ENCODE measurements around the gene ABLIM3.
A peak's percentile ranks its signal among the peaks of the same experiment; 100 is the strongest.
"Not testable (repeated sequence)": the region's sequence is repeated elsewhere in the genome, so short reads cannot be mapped to it uniquely, and the experiment has no call there.

The ABLIM3 gene

DNA sequence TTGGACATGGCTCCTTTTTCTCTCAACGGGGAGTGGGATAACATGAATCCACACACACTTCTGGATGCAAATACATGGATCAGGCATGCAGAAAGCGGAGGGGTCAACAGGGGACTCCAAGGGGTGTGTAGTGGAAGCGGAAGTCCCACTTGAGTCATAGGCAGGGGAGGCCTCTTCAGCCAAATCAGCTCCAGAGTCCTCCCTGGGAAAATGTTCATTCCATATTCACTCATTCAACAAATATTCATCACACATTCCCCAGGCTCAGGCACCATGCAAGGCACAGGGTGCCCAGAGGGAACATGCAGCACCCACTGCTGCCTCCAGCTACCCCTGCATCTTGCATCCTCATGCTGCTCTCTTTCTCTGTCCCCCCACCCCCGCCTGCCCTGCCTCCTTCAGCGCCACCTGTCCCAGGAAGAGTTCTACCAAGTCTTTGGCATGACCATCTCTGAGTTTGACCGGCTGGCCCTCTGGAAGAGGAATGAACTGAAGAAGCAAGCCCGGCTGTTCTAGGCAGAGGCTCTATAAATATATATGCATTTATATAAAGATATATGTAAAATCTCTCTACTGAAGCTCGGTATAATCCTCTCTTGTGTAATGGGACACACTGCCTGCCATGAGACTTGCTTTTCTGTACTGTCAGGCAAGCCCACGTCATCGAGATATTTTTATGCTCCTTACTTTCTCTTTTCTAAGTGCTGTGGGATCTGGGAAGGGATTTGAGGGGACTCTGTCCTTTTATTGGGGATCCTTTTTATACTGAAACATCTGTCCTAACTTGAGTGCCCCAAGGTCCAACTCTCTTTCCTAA is 116.8 kb downstream of the ABLIM3 start:
- DNase-seq (ENCODE audit: low spot score): no peak

- DNase-seq (ENCODE audit: low spot score): no peak
Observed at GRCh38 chr5:149260761-149261160, 119.5 kb downstream of the ABLIM3 start.

DNA sequence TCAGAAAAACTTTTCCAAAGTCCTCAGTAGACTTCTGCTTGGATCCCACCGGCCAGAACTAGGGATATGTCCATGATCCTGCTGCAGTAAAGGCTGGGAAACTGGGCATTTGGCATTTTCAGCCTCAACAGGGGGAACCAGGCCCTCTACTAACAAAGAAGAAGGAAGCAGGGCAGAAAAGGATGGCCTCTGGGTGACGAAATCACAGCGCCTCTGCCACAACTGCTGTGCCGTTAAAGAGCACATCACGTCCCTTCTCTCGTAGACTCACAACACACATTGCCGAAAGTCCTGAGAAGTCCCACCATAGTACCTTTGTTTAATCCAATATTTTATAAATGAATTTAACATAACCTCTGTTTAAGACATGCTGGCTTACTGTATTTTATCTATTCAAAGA is 120.0 kb downstream of the ABLIM3 start:
- no peak for DNase-seq (ENCODE audit: low spot score)

GRCh38 chr5:149262315-149262714 is 121.0 kb downstream of the ABLIM3 start:
- DNase-seq (ENCODE audit: low spot score): no peak

- DNase-seq (ENCODE audit: low spot score): peak; percentile 52
Observed at GRCh38 chr5:149264439-149265067, 123.3 kb downstream of the ABLIM3 start.

GRCh38 chr5:149265068-149265465 is 123.8 kb downstream of the ABLIM3 start:
- no peak for DNase-seq (ENCODE audit: low spot score)

DNA sequence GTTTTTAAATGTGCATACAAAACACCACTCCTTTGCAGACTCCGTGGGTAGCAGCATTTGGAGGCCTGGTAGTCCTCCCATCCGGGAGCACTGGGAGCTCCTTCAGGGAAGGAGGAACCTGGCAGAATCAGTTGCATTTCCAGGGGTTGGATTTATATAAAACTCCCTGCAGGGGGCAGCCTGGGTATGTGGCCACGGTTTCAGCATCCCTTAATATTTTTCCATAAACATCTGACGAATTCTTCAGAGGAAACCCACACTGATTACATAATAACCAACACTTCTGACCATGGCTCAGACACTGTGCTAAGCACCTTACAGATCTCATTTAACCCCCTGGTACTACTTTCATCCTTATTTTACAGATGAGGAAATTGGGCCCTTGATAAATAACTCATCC is 124.3 kb downstream of the ABLIM3 start:
- DNase-seq (ENCODE audit: low spot score): no peak

GRCh38 chr5:149267241-149267973 is 126.1 kb downstream of the ABLIM3 start:
- DNase-seq (ENCODE audit: low spot score): no peak

DNA sequence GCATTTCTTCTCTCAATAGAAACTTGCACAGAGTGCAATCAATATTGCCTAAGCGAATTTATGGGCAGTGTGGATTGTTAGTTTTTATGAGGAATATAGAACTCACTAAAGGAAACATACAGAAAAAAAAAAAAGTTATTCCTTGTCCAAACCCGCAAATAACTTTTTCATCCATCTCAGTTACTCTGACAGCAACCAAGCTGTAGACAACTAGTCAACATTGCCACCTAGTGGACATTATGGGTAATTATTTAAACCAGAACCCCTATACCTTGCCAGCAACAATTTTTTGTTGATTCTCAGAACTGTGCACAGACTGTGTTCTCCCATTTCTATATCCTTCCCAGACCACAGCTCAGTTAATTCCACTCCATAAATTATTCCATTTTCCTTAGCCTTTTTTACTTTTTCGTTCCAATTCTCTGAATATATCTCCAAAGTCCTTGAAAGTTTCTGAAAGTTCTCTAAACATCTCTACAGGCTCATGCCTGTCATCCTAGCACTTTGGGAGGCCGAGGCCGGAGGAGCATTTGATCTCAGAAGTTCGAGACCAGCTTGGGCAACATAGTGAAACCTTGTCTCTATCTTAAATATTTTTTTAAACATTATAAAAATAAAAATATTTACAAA is 127.8 kb downstream of the ABLIM3 start:
- DNase-seq (ENCODE audit: low spot score): no peak

- DNase-seq (ENCODE audit: low spot score): no peak
Observed at GRCh38 chr5:149271195-149271715, 130.0 kb downstream of the ABLIM3 start.

- peak; percentile 67 for DNase-seq (ENCODE audit: low spot score)
Observed at GRCh38 chr5:149271716-149272563, 130.6 kb downstream of the ABLIM3 start, which contains the start of gene AFAP1L1. Gene AFAP1L1 (plus strand): TSS chr5:149271859. CDS start chr5:149271969, 110 bp downstream.

- not testable (repeated sequence) for DNase-seq (ENCODE audit: low spot score)
Observed at GRCh38 chr5:149272781-149273180, 131.5 kb downstream of the ABLIM3 start.

- DNase-seq (ENCODE audit: low spot score): no peak
Observed at GRCh38 chr5:149273237-149273636, 131.9 kb downstream of the ABLIM3 start.

GRCh38 chr5:149273950-149274349 is 132.7 kb downstream of the ABLIM3 start:
- no peak for DNase-seq (ENCODE audit: low spot score)

GRCh38 chr5:149274939-149275338 is 133.6 kb downstream of the ABLIM3 start:
- DNase-seq (ENCODE audit: low spot score): no peak

- DNase-seq (ENCODE audit: low spot score): no peak
Observed at GRCh38 chr5:149277801-149278200, 136.5 kb downstream of the ABLIM3 start.

DNA sequence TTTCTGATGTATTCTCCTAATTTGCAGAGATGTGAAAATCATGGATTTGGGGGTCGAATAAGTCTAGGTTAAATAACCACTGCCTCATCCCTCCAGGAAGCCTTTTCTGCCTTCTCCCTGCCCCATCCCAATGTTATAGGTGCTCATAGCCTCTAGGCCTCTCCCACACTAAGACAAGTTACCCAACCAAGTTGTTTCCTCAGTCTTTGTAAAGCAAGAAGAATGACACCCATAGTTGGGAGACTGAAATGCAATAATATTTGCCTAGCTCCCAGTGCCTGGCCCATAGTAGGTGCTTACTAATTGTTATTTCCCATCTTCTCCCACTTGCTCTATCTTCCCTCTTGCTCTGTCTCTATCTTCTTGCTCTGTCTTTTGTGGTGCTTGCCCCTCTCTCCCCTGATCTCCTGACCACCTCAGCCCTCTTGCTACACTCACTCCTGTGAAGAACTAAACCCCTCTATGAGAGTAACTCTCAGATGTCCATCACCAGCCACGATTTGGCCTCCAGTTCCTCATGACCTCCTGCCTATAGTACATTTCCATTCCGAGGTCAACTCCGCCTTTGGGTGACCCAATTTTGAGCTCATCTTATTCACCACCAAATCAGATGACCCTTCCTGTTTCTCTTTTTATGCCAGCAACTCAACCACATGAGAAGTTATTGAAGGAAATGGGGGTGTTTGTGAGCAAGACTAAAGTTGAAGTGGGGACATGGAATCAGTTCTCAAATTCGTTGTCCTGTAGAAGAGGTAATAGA is 137.3 kb downstream of the ABLIM3 start:
- DNase-seq (ENCODE audit: low spot score): no peak

GRCh38 chr5:149279661-149280060 is 138.4 kb downstream of the ABLIM3 start:
- no peak for DNase-seq (ENCODE audit: low spot score)

- no peak for DNase-seq (ENCODE audit: low spot score)
Observed at GRCh38 chr5:149280124-149280523, 138.8 kb downstream of the ABLIM3 start.

DNA sequence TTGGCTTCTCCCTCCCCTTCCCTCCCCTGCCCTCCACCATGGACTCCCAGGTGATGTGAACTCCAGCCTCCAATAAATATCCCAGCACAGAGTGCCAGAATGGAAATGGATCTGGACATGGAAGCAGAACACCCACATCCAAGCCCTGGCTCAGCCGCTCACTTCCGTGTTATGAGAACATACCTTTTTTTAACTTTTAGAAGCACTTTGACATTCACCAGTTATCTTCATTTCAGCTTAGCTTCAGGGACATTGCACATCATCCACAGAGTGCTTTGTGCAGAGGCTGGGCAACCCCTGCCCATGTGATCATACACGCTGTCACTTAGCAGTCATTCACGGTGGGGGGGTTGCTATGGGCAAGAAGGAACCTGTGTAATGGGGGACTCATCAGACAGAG is 139.5 kb downstream of the ABLIM3 start:
- no peak for DNase-seq (ENCODE audit: low spot score)

Data from ecto neural progenitor cell (in vitro differentiated cells).